Measurements from ENCODE around the gene CEBPA. TPM values are rescaled to one million over a fixed set of nuclear protein-coding genes. Genes with fewer than 3 reads are reported as not detected.

CEBPA gene
- total RNA-seq, 2 donors from 2014 or later: 1.8 to 2.1 TPM

GRCh38 chr19:33277434-33277833 lies 24.9 kb downstream of the CEBPA start:
- Histone ChIP-seq H3K27me3 (ENCODE audit: control insufficient read depth, insufficient read depth, low read length, poor library complexity, severe bottlenecking) (no peaks in the 10 kb centered on the region), H3K9me3 (ENCODE audit: control insufficient read depth, low read length) (no peaks in the 10 kb centered on the region), H3K4me3 (ENCODE audit: low read length) (no peak overlapping the region), H3K36me3 (ENCODE audit: control insufficient read depth, insufficient read depth, low read length) (no peaks in the 10 kb centered on the region), H3K4me1 (ENCODE audit: control insufficient read depth, insufficient read depth, low read length) (no peaks in the 10 kb centered on the region), H3K9ac (ENCODE audit: extremely low read depth, low read length, poor library complexity, severe bottlenecking) (no peak overlapping the region), H3K27ac (ENCODE audit: low read depth, low read length) (no peak overlapping the region)
- no peaks in the 10 kb centered on the region for H3K36me3 Mint-ChIP-seq (ENCODE audit: low read depth)
- no peaks in the 10 kb centered on the region for H3K27me3 Mint-ChIP-seq (ENCODE audit: insufficient read depth)
- H3K4me1 Mint-ChIP-seq: peaks cover 12% of the 10 kb centered on the region
- TF ChIP-seq CTCF (conservative IDR thresholded peaks at IDR 0.05): no peak
- H3K4me3 Mint-ChIP-seq: no peak overlapping the region
- no peaks in the 10 kb centered on the region for H3K9me3 Mint-ChIP-seq
- no peak overlapping the region for H3K27ac Mint-ChIP-seq
- 94% methylated on average over 10 to 12 of the region's 12 CpGs for WGBS, 2 experiments (ENCODE audit: insufficient coverage in 1 of 2, insufficient read length in 1 of 2)
- DNase-seq: no peak

- Histone ChIP-seq H3K36me3 (ENCODE audit: control insufficient read depth, insufficient read depth, low read length) (no peaks in the 10 kb centered on the region), H3K4me3 (ENCODE audit: low read length) (no peak overlapping the region), H3K4me1 (ENCODE audit: control insufficient read depth, insufficient read depth, low read length) (no peaks in the 10 kb centered on the region), H3K9ac (ENCODE audit: extremely low read depth, low read length, poor library complexity, severe bottlenecking) (no peak overlapping the region), H3K9me3 (ENCODE audit: control insufficient read depth, low read length) (no peaks in the 10 kb centered on the region), H3K27me3 (ENCODE audit: control insufficient read depth, insufficient read depth, low read length, poor library complexity, severe bottlenecking) (no peaks in the 10 kb centered on the region), H3K27ac (ENCODE audit: low read depth, low read length) (no peak overlapping the region)
- TF ChIP-seq CTCF (conservative IDR thresholded peaks at IDR 0.05): no peak
- DNase-seq: no peak
- H3K36me3 Mint-ChIP-seq (ENCODE audit: low read depth): no peaks in the 10 kb centered on the region
- peaks cover 12% of the 10 kb centered on the region for H3K4me1 Mint-ChIP-seq
- no peaks in the 10 kb centered on the region for H3K9me3 Mint-ChIP-seq
- 91 to 94% methylated on average over 13 to 19 of the region's 19 CpGs for WGBS, 2 experiments (ENCODE audit: insufficient coverage in 1 of 2, insufficient read length in 1 of 2)
- no peaks in the 10 kb centered on the region for H3K27me3 Mint-ChIP-seq (ENCODE audit: insufficient read depth)
- no peak overlapping the region for H3K4me3 Mint-ChIP-seq
- H3K27ac Mint-ChIP-seq: no peak overlapping the region
These were observed 26.3 kb downstream of the CEBPA start for GRCh38 chr19:33275933-33276619.

DNA sequence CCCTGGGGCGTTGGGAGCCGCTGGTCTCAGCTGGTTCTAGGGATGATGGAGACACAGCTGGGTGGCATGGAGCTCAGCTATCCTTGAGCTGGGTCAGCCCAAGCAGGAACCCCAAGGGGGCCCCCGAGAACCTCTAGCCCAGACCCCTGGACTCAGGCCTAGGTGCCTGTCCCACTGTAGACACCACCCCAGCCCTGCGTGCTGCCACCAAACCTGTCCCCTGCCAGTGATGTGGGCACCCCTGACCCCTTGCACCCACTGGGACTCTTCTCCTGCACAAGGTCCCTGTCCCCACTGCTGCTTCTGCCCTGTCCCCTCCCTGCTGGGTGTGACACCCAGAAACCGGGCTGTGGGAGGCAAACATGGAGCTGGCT lies 26.8 kb downstream of the CEBPA start:
- 85 to 100% methylated on average over 1 to 5 of the region's 5 CpGs for WGBS, 2 experiments (ENCODE audit: insufficient coverage in 1 of 2, insufficient read length in 1 of 2)
- Mint-ChIP-seq H3K27ac (no peak overlapping the region), H3K27me3 (ENCODE audit: insufficient read depth) (no peaks in the 10 kb centered on the region), H3K4me3 (no peak overlapping the region), H3K9me3 (no peaks in the 10 kb centered on the region), H3K4me1 (peaks cover 12% of the 10 kb centered on the region), H3K36me3 (ENCODE audit: low read depth) (no peaks in the 10 kb centered on the region)
- Histone ChIP-seq H3K36me3 (ENCODE audit: control insufficient read depth, insufficient read depth, low read length) (no peaks in the 10 kb centered on the region), H3K9ac (ENCODE audit: extremely low read depth, low read length, poor library complexity, severe bottlenecking) (no peak overlapping the region), H3K4me3 (ENCODE audit: low read length) (no peak overlapping the region), H3K4me1 (ENCODE audit: control insufficient read depth, insufficient read depth, low read length) (no peaks in the 10 kb centered on the region), H3K27ac (ENCODE audit: low read depth, low read length) (no peak overlapping the region), H3K27me3 (ENCODE audit: control insufficient read depth, insufficient read depth, low read length, poor library complexity, severe bottlenecking) (no peaks in the 10 kb centered on the region), H3K9me3 (ENCODE audit: control insufficient read depth, low read length) (no peaks in the 10 kb centered on the region)
- no peak for TF ChIP-seq CTCF (conservative IDR thresholded peaks at IDR 0.05)
- DNase-seq: no peak
